Testis (tissue), 3 donors: ENCODE measurements around the gene TM4SF4. TPM values are rescaled to one million over a fixed set of nuclear protein-coding genes. Genes with fewer than 3 reads are reported as not detected.
A peak's percentile ranks its signal among the peaks of the same experiment; 100 is the strongest.

Experiments
- DNase-seq: peaks from one replicate; pipeline ENCODE4 v3.0.0-alpha.2; 2019
- H3K27ac ChIP-seq, 2 donors: fragments of 200-600 bp; sonication (generic); one replicate each; pipeline ENCODE4 v1.5.1; 2019
- H3K27me3 ChIP-seq: fragments of 200-600 bp; sonication (generic); one replicate; pipeline ENCODE4 v1.5.1; 2019
- H3K36me3 ChIP-seq: fragments of 200-600 bp; sonication (generic); one replicate; pipeline ENCODE4 v1.5.1; 2017; ENCODE audit warnings: low read depth; ENCODE audit errors: missing control alignments
- H3K4me1 ChIP-seq: fragments of 200-600 bp; sonication (generic); one replicate; pipeline ENCODE4 v1.5.1; 2019
- H3K4me3 ChIP-seq, 2 donors: fragments of 200-600 bp; sonication (generic); one replicate each; pipeline ENCODE4 v1.5.1; 2017 to 2019
- H3K9me3 ChIP-seq: fragments of 200-600 bp; sonication (generic); one replicate; pipeline ENCODE4 v1.5.1; 2017
- CTCF ChIP-seq, 3 experiments: fragments of 450-650 bp in 2 of 3; fragments of 200-600 bp in 1 of 3; sonication (generic) in 1 of 3; IDR thresholded peaks; one replicate each; pipeline ENCODE4 v1.5.1; 2016 to 2019; ENCODE audit warnings: antibody characterized with exemption in 3 of 3, mild to moderate bottlenecking in 2 of 3, moderate library complexity in 1 of 3
- POLR2A ChIP-seq: fragments of 450-650 bp; IDR thresholded peaks from one replicate; pipeline ENCODE4 v1.6.1; 2017; ENCODE audit warnings: antibody characterized with exemption, mild to moderate bottlenecking, moderate library complexity
- WGBS, 2 donors: methylation state at CpG; one replicate each; pipeline ENCODE4 v1.1.5; 2018; 5-methylcytosine and 5-hydroxymethylcytosine counted together
- intact Hi-C: fragments of 100-400 bp; cut with DNase I; formaldehyde crosslinking; loops from one replicate; pipeline ENCODE4 v1.15.1; 2023; ENCODE audit warnings: low total_unique reads
- polyA plus RNA-seq: library from polyadenylated mRNA; stranded (reverse); fragments of 350-450 nt; fragmentation: Illumina TruSeq; extraction: RNeasy Lipid Tissue Mini Kit (QIAGEN cat#74804); gene quantifications from one replicate; pipeline ENCODE4 v1.2.3, GENCODE V29; 2014; ENCODE audit warnings: low read depth, low replicate concordance; ENCODE audit not compliant: insufficient read depth
- total RNA-seq, 2 donors: library from RNA; depleted of rRNA; stranded (reverse); fragments of >200 nt; gene quantifications; one replicate each; pipeline ENCODE4 v1.2.3, GENCODE V29; 2016

TM4SF4 gene
- total and polyA plus RNA-seq, 3 donors from 2014 or later = 0.12 to 1.4 (median 0.39) TPM

GRCh38 chr3:149448331-149448831 lies 26.1 kb upstream of the TM4SF4 start:
- H3K36me3 ChIP-seq = no peaks in the 10 kb centered on the region
- no peaks in the 10 kb centered on the region for H3K9me3 ChIP-seq
- H3K4me3 ChIP-seq = no peak overlapping the region
- no peaks in the 10 kb centered on the region for H3K27me3 ChIP-seq
- no peak for DNase-seq
- H3K4me1 ChIP-seq = peaks cover 3% of the 10 kb centered on the region
- WGBS, 2 donors = 56% methylated on average over 3 of the region's 3 CpGs
- no peak overlapping the region for H3K27ac ChIP-seq
- intact Hi-C loops = no loop called here
- TF ChIP-seq POLR2A = no peak
- TF ChIP-seq CTCF (IDR thresholded peaks at IDR 0.05) = no peak

- Histone ChIP-seq H3K4me3 (no peak overlapping the region), H3K9me3 (no peaks in the 10 kb centered on the region), H3K4me1 (peaks cover 3% of the 10 kb centered on the region), H3K27ac (peak overlapping the region in 1 of 2 donors; percentile 27), H3K27me3 (no peaks in the 10 kb centered on the region), H3K36me3 (no peaks in the 10 kb centered on the region)
- 49 to 51% methylated on average over 3 of the region's 3 CpGs for WGBS, 2 donors
- intact Hi-C loops = no loop called here
- no peak for DNase-seq
- no peak for TF ChIP-seq POLR2A
- TF ChIP-seq CTCF (IDR thresholded peaks at IDR 0.05) = no peak
Measured at GRCh38 chr3:149449182-149449581, 25.3 kb upstream of the TM4SF4 start.

- Histone ChIP-seq H3K9me3 (no peaks in the 10 kb centered on the region), H3K27ac (peak overlapping the region in 1 of 2 donors; percentile 27), H3K36me3 (no peaks in the 10 kb centered on the region), H3K4me1 (peaks cover 3% of the 10 kb centered on the region), H3K27me3 (no peaks in the 10 kb centered on the region), H3K4me3 (no peak overlapping the region)
- intact Hi-C loops = no loop called here
- no peak for TF ChIP-seq CTCF (IDR thresholded peaks at IDR 0.05)
- TF ChIP-seq POLR2A = no peak
- DNase-seq = no peak
- 49 to 77% methylated on average over 4 of the region's 4 CpGs for WGBS, 2 donors
Measured at GRCh38 chr3:149449799-149450198, 24.7 kb upstream of the TM4SF4 start.

- no peak overlapping the region for H3K27ac ChIP-seq
- no peak overlapping the region for H3K4me3 ChIP-seq
- no peaks in the 10 kb centered on the region for H3K27me3 ChIP-seq
- H3K36me3 ChIP-seq = no peaks in the 10 kb centered on the region
- intact Hi-C loops = no loop called here
- peaks cover 3% of the 10 kb centered on the region for H3K4me1 ChIP-seq
- 83 to 88% methylated on average over 2 of the region's 2 CpGs for WGBS, 2 donors
- no peak for TF ChIP-seq CTCF (IDR thresholded peaks at IDR 0.05)
- no peak for TF ChIP-seq POLR2A
- H3K9me3 ChIP-seq = no peaks in the 10 kb centered on the region
- no peak for DNase-seq
Measured at GRCh38 chr3:149450281-149450680, 24.2 kb upstream of the TM4SF4 start.

GRCh38 chr3:149452036-149452435 lies 22.5 kb upstream of the TM4SF4 start:
- H3K4me1 ChIP-seq = peaks cover 3% of the 10 kb centered on the region
- no peaks in the 10 kb centered on the region for H3K27me3 ChIP-seq
- DNase-seq = no peak
- no peak for TF ChIP-seq CTCF (IDR thresholded peaks at IDR 0.05)
- no peak for TF ChIP-seq POLR2A
- H3K4me3 ChIP-seq = no peak overlapping the region
- H3K36me3 ChIP-seq = no peaks in the 10 kb centered on the region
- 82 to 92% methylated on average over 2 to 3 of the region's 3 CpGs for WGBS, 2 donors
- H3K9me3 ChIP-seq = no peaks in the 10 kb centered on the region
- intact Hi-C loops = no loop called here
- no peak overlapping the region for H3K27ac ChIP-seq
